Stomach (tissue), 9 donors: ENCODE measurements around the gene LCN6. TPM values are rescaled to one million over a fixed set of nuclear protein-coding genes. Genes with fewer than 3 reads are reported as not detected.
"Not testable (repeated sequence)": the region's sequence is repeated elsewhere in the genome, so short reads cannot be mapped to it uniquely, and the experiment has no call there.

ENCODE experiments used
- DNase-seq, 2 donors: peaks; one replicate each; pipeline versions ENCODE4 v3.0.0 to v3.0.0-alpha.2; 2013 to 2019
- H3K27ac ChIP-seq, 5 donors: fragments of 200-600 bp in 4 of 5; sonication (generic) in 4 of 5; one replicate each; pipeline ENCODE4 v1.5.1; 2013 to 2019; ENCODE audit warnings: mild to moderate bottlenecking in 1 of 5, moderate library complexity in 1 of 5
- H3K27me3 ChIP-seq, 3 donors: fragments of 200-600 bp; sonication (generic); one replicate each; pipeline ENCODE4 v1.5.1; 2017 to 2019; ENCODE audit warnings: mixed run types in 1 of 3
- H3K36me3 ChIP-seq, 4 donors: fragments of 200-600 bp; sonication (generic); 1 replicate in 3 of 4; 2 replicates in 1 of 4; pipeline ENCODE4 v1.5.1; 2016 to 2019
- H3K4me1 ChIP-seq, 4 donors: fragments of 200-600 bp; sonication (generic); one replicate each; pipeline ENCODE4 v1.5.1; 2016 to 2019
- H3K4me3 ChIP-seq, 4 donors: fragments of 200-600 bp; sonication (generic) in 3 of 4; one replicate each; pipeline ENCODE4 v1.5.1; 2016 to 2019; ENCODE audit warnings: mild to moderate bottlenecking in 1 of 4
- H3K9me3 ChIP-seq, 4 donors: fragments of 200-600 bp; sonication (generic); one replicate each; pipeline ENCODE4 v1.5.1; 2016 to 2019
- EP300 ChIP-seq: sonication (generic); formaldehyde crosslinking; IDR thresholded peaks from one replicate; pipeline ENCODE4 v1.6.1; 2017; ENCODE audit warnings: antibody characterized with exemption
- POLR2A ChIP-seq, 4 donors: fragments of 450-650 bp; IDR thresholded peaks; one replicate each; pipeline ENCODE4 v1.6.1; 2016; ENCODE audit warnings: antibody characterized with exemption in 4 of 4, control low read depth in 2 of 4, mild to moderate bottlenecking in 1 of 4, moderate library complexity in 1 of 4
- POLR2AphosphoS5 ChIP-seq, 3 donors: sonication (generic); formaldehyde crosslinking; IDR thresholded peaks; one replicate each; pipeline ENCODE4 v1.6.1; 2016; ENCODE audit warnings: antibody characterized with exemption in 3 of 3
- WGBS, 5 donors: extraction: QIAGEN DNeasy Blood & Tissue Kit in 3 of 5; methylation state at CpG; one replicate each; pipeline versions ENCODE4 v1.1.5 to v1.1.7; 2013 to 2018; 5-methylcytosine and 5-hydroxymethylcytosine counted together
- intact Hi-C: fragments of 100-400 bp; cut with DNase I; formaldehyde crosslinking; loops from one replicate; pipeline ENCODE4 v1.15.1; 2023; ENCODE audit warnings: low total_unique reads
- polyA plus RNA-seq, 3 donors: library from polyadenylated mRNA; stranded (reverse); fragments of 200-250 nt; gene quantifications; one replicate each; pipeline ENCODE4 v1.2.3, GENCODE V29; 2013
- total RNA-seq, 5 donors: library from RNA; depleted of rRNA; stranded (reverse); fragments of >200 nt; gene quantifications; one replicate each; pipeline versions ENCODE4 v1.1.0 to v1.2.3, GENCODE V29; 2014 to 2016
- TF ChIP-seq, protein P1 (sequence below), 7 experiments: fragments of 450-650 bp in 4 of 7; fragments of 200-600 bp in 3 of 7; sonication (generic) in 3 of 7; IDR thresholded peaks; one replicate each; pipeline ENCODE4 v1.5.1; 2016 to 2019; ENCODE audit warnings: antibody characterized with exemption in 7 of 7, control low read depth in 2 of 7, mild to moderate bottlenecking in 1 of 7
- donor health status: healthy with polysubstance abuse.
- donor health status: Bipolar disorder and iron deficiency.
- donor health status: healthy.

The LCN6 gene
- total and polyA plus RNA-seq, 8 donors = 7.0 to 31.2 (median 19.2) TPM; not detected in 2

DNA sequence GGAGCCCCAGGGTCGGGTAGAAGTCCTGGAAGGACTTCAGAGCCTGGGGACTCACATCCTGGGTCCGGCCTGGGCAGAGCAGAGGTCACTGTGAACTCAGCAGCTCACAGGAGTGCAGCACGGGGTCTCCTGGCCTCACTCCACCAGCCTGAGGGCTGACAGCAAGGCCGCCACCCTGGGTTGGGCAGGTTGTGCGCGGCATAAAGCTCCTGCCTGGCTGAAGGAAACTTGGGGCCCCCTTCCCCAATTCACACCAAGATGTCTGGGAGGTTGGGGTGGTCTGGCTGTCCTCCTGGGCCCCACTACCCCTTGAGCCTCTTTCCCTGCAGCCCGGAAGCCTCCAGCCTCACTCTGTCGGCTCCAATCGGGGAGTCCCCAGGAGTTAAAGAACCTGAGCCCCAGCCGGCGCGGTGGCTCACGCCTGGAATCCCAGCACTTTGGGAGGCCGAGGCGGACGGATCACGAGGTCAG lies 13.9 kb upstream of the LCN6 start:
- intact Hi-C loops = no loop called here
- TF ChIP-seq POLR2A (IDR thresholded peaks at IDR 0.05) = no peak
- TF ChIP-seq, protein P1, sequence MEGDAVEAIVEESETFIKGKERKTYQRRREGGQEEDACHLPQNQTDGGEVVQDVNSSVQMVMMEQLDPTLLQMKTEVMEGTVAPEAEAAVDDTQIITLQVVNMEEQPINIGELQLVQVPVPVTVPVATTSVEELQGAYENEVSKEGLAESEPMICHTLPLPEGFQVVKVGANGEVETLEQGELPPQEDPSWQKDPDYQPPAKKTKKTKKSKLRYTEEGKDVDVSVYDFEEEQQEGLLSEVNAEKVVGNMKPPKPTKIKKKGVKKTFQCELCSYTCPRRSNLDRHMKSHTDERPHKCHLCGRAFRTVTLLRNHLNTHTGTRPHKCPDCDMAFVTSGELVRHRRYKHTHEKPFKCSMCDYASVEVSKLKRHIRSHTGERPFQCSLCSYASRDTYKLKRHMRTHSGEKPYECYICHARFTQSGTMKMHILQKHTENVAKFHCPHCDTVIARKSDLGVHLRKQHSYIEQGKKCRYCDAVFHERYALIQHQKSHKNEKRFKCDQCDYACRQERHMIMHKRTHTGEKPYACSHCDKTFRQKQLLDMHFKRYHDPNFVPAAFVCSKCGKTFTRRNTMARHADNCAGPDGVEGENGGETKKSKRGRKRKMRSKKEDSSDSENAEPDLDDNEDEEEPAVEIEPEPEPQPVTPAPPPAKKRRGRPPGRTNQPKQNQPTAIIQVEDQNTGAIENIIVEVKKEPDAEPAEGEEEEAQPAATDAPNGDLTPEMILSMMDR (IDR thresholded peaks at IDR 0.05) = no peak
- H3K4me3 ChIP-seq = no peak overlapping the region
- H3K4me1 ChIP-seq = peaks cover 0 to 16% (median 14%) of the 10 kb centered on the region in 4 donors
- no peak overlapping the region for H3K27ac ChIP-seq
- peaks cover 0 to 74% (median 12%) of the 10 kb centered on the region in 3 donors for H3K27me3 ChIP-seq
- DNase-seq = no peak
- no peaks in the 10 kb centered on the region for H3K36me3 ChIP-seq
- no peaks in the 10 kb centered on the region for H3K9me3 ChIP-seq
- 73 to 87% (median 80%) methylated on average over 11 to 17 of the region's 17 CpGs for WGBS, 5 donors

DNA sequence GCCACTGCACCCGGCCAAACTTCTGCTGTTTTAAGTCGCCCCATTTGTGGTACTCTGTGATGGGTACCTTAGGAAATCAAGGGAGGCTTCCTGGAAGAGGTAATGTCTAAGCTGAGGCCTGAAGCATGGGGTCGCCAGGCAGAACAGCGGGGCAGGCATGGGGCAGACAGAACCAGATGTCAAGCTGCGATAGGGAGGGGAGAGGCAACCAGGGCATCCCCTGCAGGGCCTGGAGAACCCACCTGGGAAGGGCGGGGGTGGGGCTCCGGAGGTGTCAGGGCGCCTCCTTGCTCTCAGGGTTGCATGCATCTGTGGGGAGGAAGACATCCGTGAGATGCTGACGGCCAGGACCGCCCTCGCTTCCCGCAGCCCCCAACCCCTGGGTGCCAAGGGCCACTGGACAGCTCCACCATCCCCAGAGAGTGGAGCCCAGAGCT lies 13.2 kb upstream of the LCN6 start:
- Histone ChIP-seq H3K36me3 (no peaks in the 10 kb centered on the region), H3K4me1 (peaks cover 0 to 16% (median 14%) of the 10 kb centered on the region in 4 donors), H3K27ac (no peak overlapping the region), H3K9me3 (no peaks in the 10 kb centered on the region), H3K4me3 (no peak overlapping the region), H3K27me3 (peaks cover 0 to 69% (median 12%) of the 10 kb centered on the region in 3 donors)
- TF ChIP-seq POLR2A (IDR thresholded peaks at IDR 0.05) (no peak), POLR2AphosphoS5 (IDR thresholded peaks at IDR 0.05) (no peak), EP300 (no peak)
- TF ChIP-seq, protein P1 (IDR thresholded peaks at IDR 0.05) = no peak
- DNase-seq = no peak
- intact Hi-C loops = no loop called here
- WGBS, 5 donors = 80 to 90% (median 85%) methylated on average over 9 to 13 of the region's 13 CpGs

DNA sequence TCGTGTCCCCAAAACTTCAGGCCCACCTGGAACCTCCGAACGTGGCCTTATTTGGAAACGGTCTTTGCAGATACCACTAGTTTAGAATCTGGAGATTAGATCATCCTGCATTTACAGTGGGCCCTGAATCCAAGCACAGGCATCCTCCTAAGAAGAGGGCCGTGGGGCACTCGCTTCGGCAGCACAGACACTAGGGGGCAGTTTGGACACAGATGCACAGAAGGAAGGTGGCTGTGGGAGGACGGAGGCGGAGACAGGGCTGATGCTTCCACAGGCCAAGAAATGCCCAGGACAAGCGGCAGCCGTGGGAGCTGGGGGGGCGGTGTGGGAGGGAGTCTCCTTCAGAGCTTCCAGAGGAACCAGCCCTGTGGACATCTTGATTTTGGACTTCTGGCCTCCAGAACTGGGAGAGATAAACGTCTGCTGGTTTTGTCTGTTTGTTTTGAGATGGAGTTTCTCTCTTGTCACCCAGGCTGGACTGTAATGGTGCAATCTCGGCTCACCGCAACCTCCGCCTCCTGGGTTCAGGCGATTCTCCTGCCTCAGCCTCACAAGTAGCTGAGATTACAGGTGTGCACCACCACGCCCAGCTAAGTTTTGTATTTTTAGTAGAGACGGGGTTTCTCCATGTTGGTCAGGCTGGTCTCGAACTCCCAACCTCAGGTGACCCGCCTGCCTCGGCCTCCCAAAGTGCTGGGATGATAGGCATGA lies 12.7 kb upstream of the LCN6 start:
- H3K9me3 ChIP-seq, H3K4me3 ChIP-seq, intact Hi-C loops, H3K27ac ChIP-seq, H3K36me3 ChIP-seq: not testable (repeated sequence)
- TF ChIP-seq, protein P1 (IDR thresholded peaks at IDR 0.05) = peak in 3 of 7 experiments; percentile 15 to 35 (median 15)
- peaks cover 0 to 16% (median 12%) of the 10 kb centered on the region in 4 donors for H3K4me1 ChIP-seq
- WGBS, 5 donors = 39 to 45% (median 41%) methylated on average over 21 to 22 of the region's 22 CpGs
- peaks cover 0 to 69% (median 12%) of the 10 kb centered on the region in 3 donors for H3K27me3 ChIP-seq
- peak; percentile 54 to 78 for DNase-seq

DNA sequence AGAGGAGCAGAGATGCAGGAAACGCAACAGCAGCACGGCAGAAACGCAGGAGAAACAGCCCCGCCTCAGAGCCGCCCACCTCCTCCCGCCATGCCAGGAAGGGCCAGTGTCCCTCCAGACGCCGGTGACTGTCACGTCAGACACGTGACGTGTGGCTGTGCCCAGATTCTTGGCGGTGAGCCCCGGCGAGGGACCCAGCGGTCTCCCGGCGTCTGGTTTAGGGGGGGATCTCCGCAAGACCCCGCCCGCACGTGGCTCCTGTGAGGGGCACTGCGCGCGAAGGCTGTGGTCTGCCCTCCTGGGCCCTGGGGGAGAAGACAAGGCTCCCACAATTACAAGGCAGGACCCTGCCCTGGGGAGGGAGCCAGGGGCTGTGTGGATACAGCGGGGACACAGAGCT lies 12.1 kb upstream of the LCN6 start:
- DNase-seq = no peak
- Histone ChIP-seq H3K36me3 (no peaks in the 10 kb centered on the region), H3K4me1 (peaks cover 0 to 16% (median 12%) of the 10 kb centered on the region in 4 donors), H3K27me3 (peaks cover 0 to 66% (median 12%) of the 10 kb centered on the region in 3 donors), H3K9me3 (peaks cover 0 to 11% (median 0%) of the 10 kb centered on the region in 4 donors), H3K4me3 (no peak overlapping the region), H3K27ac (no peak overlapping the region)
- intact Hi-C loops = no loop called here
- WGBS, 5 donors = 56 to 74% (median 72%) methylated on average over 5 to 25 of the region's 25 CpGs
- TF ChIP-seq POLR2AphosphoS5 (IDR thresholded peaks at IDR 0.05) (no peak), POLR2A (IDR thresholded peaks at IDR 0.05) (no peak), EP300 (no peak)
- TF ChIP-seq, protein P1 (IDR thresholded peaks at IDR 0.05) = no peak
